ENCODE results near the gene COL18A1. TPM values are rescaled to one million over a fixed set of nuclear protein-coding genes. Genes with fewer than 3 reads are reported as not detected.

COL18A1 gene
- total and polyA plus RNA-seq, 2 of the 8 experiments (the other 6 are each of a cell fraction or from before 2014, with no cell fraction given), result 145 to 201 TPM

DNA sequence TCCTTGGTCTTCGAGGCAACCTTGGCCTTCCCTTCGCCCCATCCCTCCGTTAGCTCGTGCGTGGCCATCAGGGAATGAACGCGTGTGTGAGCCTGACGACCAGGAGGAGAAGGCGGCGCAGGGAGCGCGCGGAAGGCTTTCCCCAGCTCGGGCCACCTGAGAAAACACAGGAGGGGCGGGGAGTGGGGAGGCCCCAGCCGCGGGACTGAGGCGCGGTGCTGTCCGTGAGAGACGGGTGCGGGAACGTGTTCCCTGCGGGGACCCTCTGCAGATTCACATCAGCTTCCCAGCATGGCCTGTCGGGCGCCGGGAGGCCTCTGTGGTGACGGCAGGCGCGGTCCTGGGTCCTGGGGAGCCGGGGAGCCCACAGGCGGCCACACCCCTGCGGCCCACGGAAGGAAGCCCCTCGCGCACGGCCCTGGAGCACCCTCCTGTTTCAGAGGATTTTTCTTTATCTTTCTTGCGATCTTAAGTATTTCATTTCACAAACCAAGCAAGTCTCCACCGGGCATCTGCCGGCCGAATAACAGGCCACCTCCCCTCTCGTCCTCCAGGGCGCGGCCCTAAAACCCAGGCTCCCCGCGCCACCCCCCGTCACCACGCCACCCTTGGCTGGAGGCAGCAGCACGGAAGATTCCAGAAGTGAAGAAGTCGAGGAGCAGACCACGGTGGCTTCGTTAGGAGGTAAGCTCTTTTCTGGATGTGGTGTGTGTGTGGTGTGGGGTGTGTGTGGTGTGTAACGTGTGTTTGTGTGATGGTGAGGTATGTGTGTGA is 71.0 kb downstream of the COL18A1 start (continued):
- TF ChIP-seq SP1 (IDR thresholded peaks at IDR 0.05; ENCODE audit: low read depth, low read length) (no peak), ZNF274 (IDR thresholded peaks at IDR 0.05; ENCODE audit: borderline replicate concordance, extremely low read depth, low read length) (no peak)

Data from H1 (cell line).